ENCODE results near the gene HDHD5.

Gene HDHD5

GRCh38 chr22:17119481-17120202 is 39.4 kb downstream of the HDHD5 start:
- no peak for DNase-seq

GRCh38 chr22:17118342-17118741 is 40.7 kb downstream of the HDHD5 start:
- no peak for DNase-seq

GRCh38 chr22:17117890-17118289 is 41.2 kb downstream of the HDHD5 start:
- peak; percentile 17 for DNase-seq

- no peak for DNase-seq
These were observed 41.7 kb downstream of the HDHD5 start for GRCh38 chr22:17117400-17117799.

GRCh38 chr22:17116572-17117330 is 42.3 kb downstream of the HDHD5 start:
- no peak for DNase-seq

GRCh38 chr22:17115945-17116565 is 43.0 kb downstream of the HDHD5 start:
- DNase-seq: no peak

- DNase-seq: no peak
These were observed 43.8 kb downstream of the HDHD5 start for GRCh38 chr22:17115236-17115635.

- no peak for DNase-seq
These were observed 44.2 kb downstream of the HDHD5 start for GRCh38 chr22:17114898-17115235.

- DNase-seq: no peak
These were observed 44.7 kb downstream of the HDHD5 start for GRCh38 chr22:17114173-17114897.

GRCh38 chr22:17113600-17113999 is 45.5 kb downstream of the HDHD5 start:
- no peak for DNase-seq

- no peak for DNase-seq
These were observed 46.5 kb downstream of the HDHD5 start for GRCh38 chr22:17112491-17113042.

- no peak for DNase-seq
These were observed 48.1 kb downstream of the HDHD5 start for GRCh38 chr22:17110791-17111550.

- DNase-seq: no peak
These were observed 49.1 kb downstream of the HDHD5 start for GRCh38 chr22:17109976-17110375.

GRCh38 chr22:17109113-17109865 is 49.8 kb downstream of the HDHD5 start:
- DNase-seq: no peak

- DNase-seq: no peak
These were observed 50.6 kb downstream of the HDHD5 start for GRCh38 chr22:17108256-17109112.

GRCh38 chr22:17107547-17107810 is 51.6 kb downstream of the HDHD5 start:
- no peak for DNase-seq

- DNase-seq: peak; percentile 46
These were observed 52.1 kb downstream of the HDHD5 start for GRCh38 chr22:17106785-17107546.

GRCh38 chr22:17106161-17106784 is 52.8 kb downstream of the HDHD5 start:
- DNase-seq: peak; percentile 12
